HL-60/S4 treated with retinoic acid at 250 ng/mL for 4 days and 3 days (cell line): ENCODE data around the gene PNMA1.
"Not testable (repeated sequence)": the region's sequence is repeated elsewhere in the genome, so short reads cannot be mapped to it uniquely, and the experiment has no call there.

Experiments
- in situ Hi-C: fragments of 300-500 bp; cut with MboI; formaldehyde crosslinking; loops from 2 replicates; pipeline ENCODE4 v1.7.0; 2022; ENCODE audit warnings: low sequenced_read_pairs

Gene PNMA1

GRCh38 chr14:73718418-73719251 is 4.5 kb upstream of the PNMA1 start:
- in situ Hi-C loops: no loop called here

- in situ Hi-C loops: no loop called here
Measured at GRCh38 chr14:73717711-73718417, 3.7 kb upstream of the PNMA1 start.

DNA sequence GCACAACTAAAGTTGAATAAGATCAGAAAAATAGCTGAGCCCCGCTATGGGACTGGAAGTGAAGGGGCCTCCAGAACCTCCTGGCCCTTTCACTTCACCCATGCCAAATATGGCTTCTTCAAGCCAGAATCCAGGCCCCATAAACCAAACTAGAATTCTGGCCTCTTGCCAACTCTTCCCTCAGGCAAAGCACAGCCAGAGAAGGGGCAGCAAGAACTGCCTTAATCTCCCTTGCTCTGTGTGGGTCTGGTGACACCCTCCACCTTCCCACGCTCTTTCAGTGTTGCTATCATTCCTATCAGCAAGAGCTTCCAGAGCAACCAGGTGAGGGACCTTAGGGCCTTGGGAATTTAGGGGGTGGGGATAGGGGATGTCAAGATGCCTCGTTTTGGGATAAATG is 3.1 kb upstream of the PNMA1 start:
- in situ Hi-C loops: no loop called here

DNA sequence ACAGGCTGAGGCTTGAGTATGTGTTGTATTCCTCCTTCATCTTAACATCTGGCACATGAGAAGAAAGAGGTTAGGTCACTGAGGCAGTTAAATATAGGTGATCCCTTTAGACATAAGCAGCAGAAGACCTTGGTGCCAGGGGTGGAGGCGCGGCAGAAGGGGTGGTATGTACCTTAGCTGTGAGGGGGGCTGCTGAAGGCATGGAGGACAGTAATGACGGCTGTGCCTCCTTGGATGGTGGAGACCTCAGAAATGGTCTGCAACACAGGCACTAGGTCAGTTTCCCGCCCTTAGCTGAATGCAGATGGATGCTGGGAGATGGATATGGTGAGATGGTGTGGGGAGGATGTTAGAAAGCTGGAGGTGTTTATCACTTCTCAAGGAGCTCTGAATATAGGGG is 1.5 kb upstream of the PNMA1 start:
- in situ Hi-C loops: no loop called here

DNA sequence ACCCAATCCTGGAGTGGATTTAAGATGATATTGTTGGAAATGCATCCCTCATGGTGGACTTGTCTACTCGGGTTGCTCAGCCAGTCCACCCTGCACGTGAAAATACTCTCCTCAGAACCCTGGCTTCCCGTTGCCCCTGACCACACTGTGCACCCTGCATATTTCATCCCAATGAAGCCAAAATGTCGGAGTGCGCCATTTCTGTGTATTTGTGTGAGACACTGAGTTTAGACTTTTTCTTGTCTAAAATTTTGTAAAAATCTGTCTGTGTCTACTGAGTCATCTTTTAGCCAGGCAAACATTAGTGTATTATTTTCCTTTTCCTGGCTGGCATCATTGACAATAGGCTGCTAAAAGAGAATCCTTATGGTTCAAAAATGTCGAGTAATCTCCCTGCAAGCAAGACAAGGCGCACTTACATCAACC is 485 bp upstream of the PNMA1 start:
- in situ Hi-C loops: no loop called here

DNA sequence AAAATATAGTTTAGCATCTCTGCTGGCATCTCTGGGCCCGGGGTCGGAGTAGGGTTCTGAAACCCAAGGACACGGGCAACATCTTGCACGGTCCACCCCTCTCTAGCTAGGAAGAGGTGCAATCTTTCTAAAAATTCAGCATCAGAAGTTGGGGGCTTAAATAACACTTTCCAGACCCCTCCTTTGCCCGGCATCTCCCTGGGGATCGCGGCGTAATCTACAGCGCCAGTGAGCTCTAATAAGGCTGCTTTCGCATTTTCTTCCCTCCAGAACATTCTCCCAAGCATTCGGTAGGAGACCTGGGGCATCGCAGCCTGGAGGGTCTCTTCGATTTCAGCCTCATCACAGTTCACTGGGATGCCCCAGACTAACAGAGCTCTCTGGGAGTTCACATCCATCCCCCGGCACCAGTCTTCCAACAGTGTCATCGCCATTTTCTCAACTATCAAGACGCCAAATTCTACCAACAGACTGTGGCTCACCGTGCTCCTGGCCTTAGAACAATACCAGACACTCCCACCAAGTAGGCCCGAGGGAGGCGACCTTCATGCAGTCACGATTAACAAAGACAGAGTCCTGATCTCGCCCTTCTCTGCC is 880 bp downstream of the PNMA1 start:
- in situ Hi-C loops: no loop called here

DNA sequence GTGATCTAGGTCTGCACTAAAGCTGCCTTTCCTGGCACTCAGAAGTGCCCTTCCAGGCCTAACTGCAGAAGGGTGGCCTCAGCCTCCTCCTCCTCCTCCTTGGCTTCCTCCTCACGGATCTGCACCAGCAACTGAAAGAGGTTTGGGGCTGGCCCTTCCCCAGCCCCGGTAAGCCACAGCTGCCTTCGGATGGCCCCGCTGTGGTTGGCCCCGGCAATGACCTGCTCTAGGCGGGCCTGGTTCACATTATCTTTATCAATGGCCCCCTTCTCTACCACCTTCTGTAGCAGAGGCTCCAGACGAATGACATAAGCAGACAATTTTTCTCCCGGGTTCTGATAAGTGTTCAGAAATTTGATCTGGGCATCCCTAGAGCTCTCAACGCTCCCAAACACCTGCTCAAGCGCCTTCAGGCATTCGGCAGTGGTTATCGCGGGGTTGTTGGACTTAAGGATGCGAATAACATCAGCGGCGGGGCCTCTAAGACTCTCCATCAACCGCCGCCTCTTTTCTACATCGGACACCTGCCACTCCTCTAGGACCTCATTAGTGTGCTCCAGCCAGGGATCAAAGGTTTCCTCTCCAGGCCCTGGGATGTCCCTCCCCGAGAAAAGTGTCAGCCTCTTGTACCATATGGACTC is 1.5 kb downstream of the PNMA1 start:
- in situ Hi-C loops: no loop called here

GRCh38 chr14:73712071-73712506 is 2.1 kb downstream of the PNMA1 start:
- in situ Hi-C loops: no loop called here

GRCh38 chr14:73710737-73711136 is 3.4 kb downstream of the PNMA1 start:
- in situ Hi-C loops: no loop called here

GRCh38 chr14:73709904-73710469 is 4.2 kb downstream of the PNMA1 start:
- in situ Hi-C loops: no loop called here

DNA sequence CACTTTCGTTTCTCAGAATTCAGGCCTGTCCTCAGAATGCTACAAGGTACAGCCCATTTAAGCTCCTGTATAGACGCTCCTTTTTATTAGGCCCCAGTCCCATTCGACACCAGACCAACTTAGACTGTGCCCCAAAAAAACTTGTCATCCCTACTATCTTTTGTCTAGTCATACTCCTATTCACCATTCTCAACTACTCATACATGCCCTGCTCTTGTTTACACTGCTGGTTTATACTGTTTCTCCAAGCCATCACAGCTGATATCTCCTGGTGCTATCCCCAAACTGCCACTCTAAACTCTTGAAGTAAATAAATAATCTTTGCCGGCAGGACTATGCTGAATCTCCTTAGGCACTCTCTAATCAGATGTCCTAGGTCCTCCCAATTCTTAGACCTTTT is 6.1 kb downstream of the PNMA1 start:
- in situ Hi-C loops: not testable (repeated sequence)

- in situ Hi-C loops: no loop called here
Measured at GRCh38 chr14:73700325-73700724, 13.9 kb downstream of the PNMA1 start.

DNA sequence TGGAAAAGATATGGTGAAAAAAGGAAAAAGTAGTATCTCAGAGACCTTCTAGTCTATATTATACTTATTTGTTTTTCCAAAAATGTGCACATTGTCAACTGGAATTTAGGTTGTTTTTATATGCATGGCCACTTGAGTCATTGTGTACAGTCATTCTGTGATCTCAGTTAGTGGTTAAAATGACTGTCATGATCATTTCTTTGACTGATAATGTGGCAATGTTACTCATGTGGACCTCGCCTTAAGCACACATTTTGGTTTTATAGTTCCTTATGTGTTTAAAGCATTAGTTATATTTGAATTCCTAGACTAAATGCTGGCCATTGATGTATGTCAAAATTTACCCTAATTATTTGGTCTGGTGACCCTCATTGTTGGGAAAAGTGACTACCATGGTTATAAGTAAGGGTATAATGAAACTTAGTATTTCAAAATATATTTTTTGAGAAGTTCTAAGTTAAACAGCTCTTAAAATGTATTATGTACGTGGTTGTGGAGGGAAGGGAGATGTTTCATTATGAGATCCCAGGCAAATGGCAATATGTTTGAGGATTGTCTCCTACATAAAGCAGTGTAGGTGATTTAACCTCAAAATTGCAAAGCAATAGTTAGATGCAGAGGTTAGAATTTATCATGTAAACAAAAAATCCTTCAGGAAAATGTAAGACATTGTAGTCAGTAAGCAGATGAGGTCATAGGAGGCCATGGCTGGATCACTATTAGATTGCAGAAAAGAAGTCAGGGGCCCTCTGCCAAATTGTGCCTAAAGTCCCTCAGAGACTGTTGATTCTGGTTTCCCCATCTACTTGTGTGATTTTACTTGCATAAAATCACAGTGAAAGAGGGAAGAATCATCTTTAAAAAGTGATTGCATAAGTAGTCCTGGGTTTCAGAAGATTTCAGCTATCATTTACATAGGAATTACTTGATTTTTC is 17.5 kb downstream of the PNMA1 start:
- in situ Hi-C loops: no loop called here

GRCh38 chr14:73695997-73696396 is 18.2 kb downstream of the PNMA1 start:
- in situ Hi-C loops: no loop called here

- in situ Hi-C loops: no loop called here
Measured at GRCh38 chr14:73695082-73695481, 19.1 kb downstream of the PNMA1 start.

GRCh38 chr14:73694083-73694482 is 20.1 kb downstream of the PNMA1 start:
- in situ Hi-C loops: no loop called here

DNA sequence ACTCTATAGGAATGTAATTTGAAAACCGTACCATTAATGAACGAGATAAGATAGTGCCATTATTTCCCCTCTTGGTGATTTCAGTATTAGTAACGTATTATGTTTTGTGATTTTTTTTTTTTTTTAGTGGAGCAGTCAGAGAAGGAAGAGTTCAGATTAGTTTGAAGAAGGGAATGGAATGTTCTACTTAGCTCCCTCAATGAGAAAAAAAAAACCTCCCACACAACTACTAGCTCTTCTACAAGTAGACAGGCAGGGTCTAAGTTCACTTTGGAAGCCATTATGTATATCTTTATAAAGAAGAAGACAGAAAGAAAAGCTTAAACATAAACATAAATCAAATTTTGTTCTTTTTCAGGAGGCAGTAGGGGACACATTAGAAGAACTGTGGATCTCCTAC is 27.3 kb downstream of the PNMA1 start:
- in situ Hi-C loops: no loop called here

DNA sequence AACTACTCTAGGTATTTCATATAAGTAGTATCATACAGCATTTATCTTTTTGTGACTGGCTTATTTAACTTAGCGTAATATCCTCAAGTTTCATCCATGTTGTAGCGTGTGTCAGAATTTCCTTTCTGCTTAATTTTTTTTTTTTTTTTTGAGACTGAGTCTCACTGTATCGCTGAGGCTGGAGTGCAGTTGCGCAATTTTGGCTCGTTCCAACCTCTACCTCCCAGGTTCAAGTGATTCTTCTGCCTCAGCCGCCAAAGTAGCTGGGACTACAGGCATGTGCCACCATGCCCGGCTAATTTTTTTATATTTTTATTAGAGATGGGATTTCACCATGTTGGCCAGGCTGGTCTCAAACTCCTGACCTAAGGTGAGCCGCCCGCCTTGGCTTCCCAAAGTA is 28.9 kb downstream of the PNMA1 start:
- in situ Hi-C loops: no loop called here

DNA sequence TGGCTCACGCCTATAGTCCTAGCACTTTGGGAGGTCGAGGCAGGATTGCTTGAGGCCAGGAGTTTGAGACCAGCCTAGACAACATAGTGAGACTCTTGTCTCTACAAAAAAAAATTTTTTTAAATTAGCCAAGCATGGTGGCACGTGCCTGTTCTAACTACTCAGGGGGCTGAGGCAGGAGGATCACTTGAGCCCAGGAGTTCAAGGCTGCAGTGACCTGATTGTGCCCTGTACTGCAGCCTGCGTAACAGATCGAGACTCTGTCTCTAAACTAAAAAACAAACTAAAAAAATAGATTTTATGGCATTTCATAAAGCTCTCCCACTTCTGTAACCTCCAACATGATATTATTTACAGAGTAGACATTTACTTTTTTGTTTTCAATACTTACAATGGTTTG is 29.6 kb downstream of the PNMA1 start:
- in situ Hi-C loops: no loop called here

- in situ Hi-C loops: no loop called here
Measured at GRCh38 chr14:73680821-73681220, 33.4 kb downstream of the PNMA1 start.
